CD14-positive monocyte (primary cell): Measurements from ENCODE around the gene GPX7. TPM values are rescaled to one million over a fixed set of nuclear protein-coding genes. Genes with fewer than 3 reads are reported as not detected.

Experiments
- DNase-seq, 3 donors: peaks; one replicate each; pipeline ENCODE4 v3.0.0-alpha.2; 2011 to 2022
- H2AFZ ChIP-seq: 2 replicates; pipeline ENCODE4 v1.6.0; 2012; ENCODE audit warnings: mild to moderate bottlenecking, low read depth, low read length, inconsistent platforms; ENCODE audit not compliant: insufficient read depth, poor library complexity, severe bottlenecking
- H3K27ac ChIP-seq, 2 donors: 1 replicate in 1 of 2; 2 replicates in 1 of 2; pipeline ENCODE4 v1.5.1; 2012 to 2013; ENCODE audit warnings: low read length in 2 of 2, control low read depth in 1 of 2, inconsistent platforms in 1 of 2, low read depth in 1 of 2, mild to moderate bottlenecking in 1 of 2
- H3K27me3 ChIP-seq, 2 donors: one replicate each; pipeline versions ENCODE4 v1.6.0 to v1.6.1; 2011 to 2013; ENCODE audit warnings: low read length in 2 of 2; ENCODE audit not compliant: control insufficient read depth in 2 of 2, insufficient read depth in 2 of 2
- H3K36me3 ChIP-seq, 2 donors: replicated peaks in 1 of 2; 1 replicate in 1 of 2; 2 replicates in 1 of 2; pipeline versions ENCODE4 v1.5.1 to v1.6.1; 2012 to 2013; ENCODE audit warnings: low read length in 2 of 2, control low read depth in 1 of 2, inconsistent platforms in 1 of 2, mild to moderate bottlenecking in 1 of 2; ENCODE audit not compliant: insufficient read depth in 2 of 2, control insufficient read depth in 1 of 2
- H3K4me1 ChIP-seq, 2 donors: 1 replicate in 1 of 2; 2 replicates in 1 of 2; pipeline versions ENCODE4 v1.5.1 to v1.6.1; 2012 to 2013; ENCODE audit warnings: low read length in 2 of 2, control low read depth in 1 of 2, inconsistent platforms in 1 of 2, mild to moderate bottlenecking in 1 of 2, moderate library complexity in 1 of 2; ENCODE audit not compliant: insufficient read depth in 2 of 2, control insufficient read depth in 1 of 2
- H3K4me2 ChIP-seq: replicated peaks from 2 replicates; pipeline ENCODE3; 2012; ENCODE audit warnings: low read length, moderate library complexity, mild to moderate bottlenecking; ENCODE audit not compliant: poor library complexity, severe bottlenecking; ENCODE audit errors: extremely low read depth
- H3K4me3 ChIP-seq, 3 experiments: fragments of 200-600 bp in 1 of 3; sonication (generic) in 1 of 3; replicated peaks in 1 of 3; 1 replicate in 2 of 3; 2 replicates in 1 of 3; pipeline ENCODE4 v1.5.1; 2011 to 2013; ENCODE audit warnings: low read length in 3 of 3, mild to moderate bottlenecking in 3 of 3, control low read depth in 2 of 3, low read depth in 2 of 3, inconsistent platforms in 1 of 3, moderate library complexity in 1 of 3
- H3K79me2 ChIP-seq: 2 replicates; pipeline ENCODE4 v1.6.0; 2012; ENCODE audit warnings: mild to moderate bottlenecking, control low read depth, inconsistent platforms, low read length, moderate library complexity; ENCODE audit not compliant: insufficient read depth
- H3K9ac ChIP-seq: 2 replicates; pipeline ENCODE4 v1.6.0; 2017; ENCODE audit warnings: low read length, mild to moderate bottlenecking; ENCODE audit not compliant: insufficient read depth, poor library complexity, severe bottlenecking
- H3K9me3 ChIP-seq, 2 donors: replicated peaks in 1 of 2; 1 replicate in 1 of 2; 2 replicates in 1 of 2; pipeline versions ENCODE4 v1.5.1 to v1.6.1; 2012 to 2013; ENCODE audit warnings: low read length in 2 of 2, control low read depth in 1 of 2; ENCODE audit not compliant: control insufficient read depth in 1 of 2, insufficient read depth in 1 of 2
- H4K20me1 ChIP-seq: 2 replicates; pipeline ENCODE4 v1.6.0; 2012; ENCODE audit warnings: mild to moderate bottlenecking, low read length, control low read depth, moderate library complexity; ENCODE audit not compliant: insufficient read depth
- H3K27ac Mint-ChIP-seq, 7 donors: one replicate each; pipeline ENCODE4 v1.8.0; 2020; ENCODE audit warnings: mild to moderate bottlenecking in 7 of 7, mixed read lengths in 7 of 7, moderate library complexity in 6 of 7, inconsistent platforms in 2 of 7
- H3K27me3 Mint-ChIP-seq, 3 donors: one replicate each; pipeline ENCODE4 v1.8.0; 2021 to 2022; ENCODE audit warnings: low read depth in 3 of 3, mild to moderate bottlenecking in 3 of 3, mixed read lengths in 3 of 3, moderate library complexity in 3 of 3, inconsistent platforms in 1 of 3
- H3K36me3 Mint-ChIP-seq, 2 donors: one replicate each; pipeline ENCODE4 v1.8.0; 2020; ENCODE audit warnings: mixed read lengths in 2 of 2, inconsistent platforms in 1 of 2, mild to moderate bottlenecking in 1 of 2
- H3K4me1 Mint-ChIP-seq: one replicate; pipeline ENCODE4 v1.8.0; 2020; ENCODE audit warnings: mild to moderate bottlenecking, mixed read lengths
- H3K4me3 Mint-ChIP-seq, 2 donors: one replicate each; pipeline ENCODE4 v1.8.0; 2020; ENCODE audit warnings: mild to moderate bottlenecking in 2 of 2, mixed read lengths in 2 of 2, moderate library complexity in 1 of 2
- H3K9me3 Mint-ChIP-seq, 7 donors: one replicate each; pipeline ENCODE4 v1.8.0; 2020 to 2022; ENCODE audit warnings: mixed read lengths in 7 of 7, mild to moderate bottlenecking in 6 of 7, moderate library complexity in 6 of 7, inconsistent platforms in 2 of 7
- CTCF ChIP-seq: fragments of 200-600 bp; IDR thresholded peaks from one replicate; pipeline ENCODE4 v1.8.0; 2022; ENCODE audit warnings: antibody characterized with exemption, mild to moderate bottlenecking
- WGBS: methylation state at CpG from one replicate; pipeline ENCODE4 v1.1.5; 2013; ENCODE audit warnings: missing lambda C conversion rate; ENCODE audit not compliant: insufficient coverage; 5-methylcytosine and 5-hydroxymethylcytosine counted together
- intact Hi-C, 2 donors: fragments of 100-400 bp; cut with micrococcal nuclease; formaldehyde crosslinking; loops; one replicate each; pipeline versions ENCODE4 v1.15.0 to v1.15.1; 2023
- polyA plus RNA-seq, 3 donors: library from polyadenylated mRNA; depleted of rRNA in 1 of 3; unstranded in 2 of 3; stranded (reverse) in 1 of 3; fragments of 300-500 nt in 2 of 3; fragments of >200 nt in 1 of 3; fragmentation: Illumina TruSeq in 2 of 3; gene quantifications; 1 replicate in 2 of 3; 2 replicates in 1 of 3; pipeline ENCODE4 v1.2.3, GENCODE V29; 2012 to 2021

GPX7 gene
- polyA plus RNA-seq, 3 donors: 1.7 to 3.3 (median 2.9) TPM

GRCh38 chr1:52552505-52553361 is 49.4 kb upstream of the GPX7 start, which contains the start of gene TUT4:
TUT4 (minus strand) TSS chr1:52553092; CDS start chr1:52526280, 26,812 bp downstream.
- H3K27ac Mint-ChIP-seq: peak within 1 kb of the TSS in 5 of 7 donors; percentile 60 to 85 (median 68)
- peaks cover 19% of the 10 kb centered on the region for H3K4me1 Mint-ChIP-seq
- under 1% methylated on average over 57 of the region's 68 CpGs for WGBS
- H3K9ac ChIP-seq: peak within 1 kb of the TSS; percentile 78
- H3K9me3 Mint-ChIP-seq: no peaks in the 10 kb centered on the region
- H3K27ac ChIP-seq: peak within 1 kb of the TSS in 1 of 2 donors; percentile 79
- peak within 1 kb of the TSS in 1 of 2 donors; percentile 80 for H3K4me3 Mint-ChIP-seq
- peak; percentile 37 to 57 (median 53) for DNase-seq
- peaks cover 2 to 6% (median 5%) of the 10 kb centered on the region in 3 donors for H3K27me3 Mint-ChIP-seq
- H3K36me3 Mint-ChIP-seq: no peaks in the 10 kb centered on the region
- H4K20me1 ChIP-seq: peaks cover 4% of the 10 kb centered on the region
- H3K36me3 ChIP-seq: no peaks in the 10 kb centered on the region
- intact Hi-C loops: loop anchor here (10.0 kb wide), 3 partner anchors 82 to 148 kb away; partner anchors contain the start of genes SHISAL2A (in 2 of the 2), ORC1 (in 1 of the 2) and PRPF38A (in 1 of the 2)
- peak within 1 kb of the TSS; percentile 81 for H3K4me2 ChIP-seq
- H3K4me1 ChIP-seq: peaks cover 16 to 23% of the 10 kb centered on the region in 2 donors
- H3K27me3 ChIP-seq: peaks cover 0 to 6% of the 10 kb centered on the region in 2 donors
- peaks cover 51% of the 10 kb centered on the region for H3K79me2 ChIP-seq
- peak within 1 kb of the TSS; percentile 91 for H2AFZ ChIP-seq
- no peaks in the 10 kb centered on the region for H3K9me3 ChIP-seq
- H3K4me3 ChIP-seq: peak within 1 kb of the TSS; percentile 76 to 93 (median 77)
- TF ChIP-seq CTCF: no peak
